ENCODE results near the gene RBM33. TPM values are rescaled to one million over a fixed set of nuclear protein-coding genes. Genes with fewer than 3 reads are reported as not detected.
"Not testable (repeated sequence)": the region's sequence is repeated elsewhere in the genome, so short reads cannot be mapped to it uniquely, and the experiment has no call there.

Gene RBM33
- total and polyA plus RNA-seq, 2 of the 13 experiments (the other 11 are each of a cell fraction or from before 2014, with no cell fraction given): 12.4 to 28.9 TPM

GRCh38 chr7:155816996-155817395 is 172.5 kb downstream of the RBM33 start:
- POLR2A ChIA-PET: no interaction called here
- no peak overlapping the region for H3K4me3 ChIP-seq (replicated peaks in 1 of 3; ENCODE audit: insufficient read depth in 1 of 3, low read depth in 2 of 3, low read length in 3 of 3)

GRCh38 chr7:155817515-155817914 is 173.1 kb downstream of the RBM33 start:
- H2AFZ ChIP-seq (ENCODE audit: low read length); H3K79me2 ChIP-seq (ENCODE audit: insufficient read depth, low read length); intact Hi-C loops (cut with micrococcal nuclease; ENCODE audit: unreplicated experiment); POLR2A ChIA-PET; H4K20me1 ChIP-seq (ENCODE audit: insufficient read depth, low read length); H3K4me3 ChIP-seq (replicated peaks in 1 of 3; ENCODE audit: insufficient read depth in 1 of 3, low read depth in 2 of 3, low read length in 3 of 3); DNase-seq (ENCODE audit: low spot score); H3K9ac ChIP-seq (ENCODE audit: insufficient read depth, low read depth, low read length); H3K4me2 ChIP-seq (ENCODE audit: low read depth, low read length); ATAC-seq; H3K9me3 ChIP-seq (ENCODE audit: low read length); H3K27ac ChIP-seq (ENCODE audit: extremely low read length, insufficient read depth, low read length); FAIRE-seq; H3K36me3 ChIP-seq (replicated peaks in 1 of 2; ENCODE audit: control insufficient read depth in 1 of 2, insufficient read depth in 2 of 2, low read length in 2 of 2); CTCF ChIA-PET (ENCODE audit: low intra/inter-chr PET ratio, low total read pairs); BruUV-seq (replicated peaks): not testable (repeated sequence)
- H3K27me3 ChIP-seq (ENCODE audit: control insufficient read depth in 1 of 2, insufficient read depth in 2 of 2, low read length in 2 of 2): peaks cover 6 to 76% of the 10 kb centered on the region in 2 experiments
- peaks cover 18% of the 10 kb centered on the region for H3K4me1 ChIP-seq (ENCODE audit: insufficient read depth, low read length)
- in situ Hi-C loops (cut with HindIII; ENCODE audit: extremely low pct_ligation_motif_present, low pct_unique_long_range_greater_than_20kb): loop anchor here (5.0 to 25.0 kb wide), 3 partner anchors 147 to 820 kb away; partner anchors contain the start of gene RNF32
- WGBS (ENCODE audit: low lambda C conversion rate): 80% methylated on average over 1 of the region's 4 CpGs

More at GRCh38 chr7:155816996-155817395, 172.5 kb downstream of the RBM33 start:
- TF ChIP-seq ZNF263 (CRISPR knock-in tag; IDR thresholded peaks at IDR 0.05) (no peak), ZFP41 (CRISPR knock-in tag; IDR thresholded peaks at IDR 0.05; ENCODE audit: borderline replicate concordance) (no peak), RARA (CRISPR knock-in tag; IDR thresholded peaks at IDR 0.05) (no peak), ZNF331 (CRISPR knock-in tag; IDR thresholded peaks at IDR 0.05) (no peak)
- Histone ChIP-seq H3K36me3 (replicated peaks in 1 of 2; ENCODE audit: control insufficient read depth in 1 of 2, insufficient read depth in 2 of 2, low read length in 2 of 2) (no peaks in the 10 kb centered on the region), H2AFZ (ENCODE audit: low read length) (no peak overlapping the region), H3K27ac (ENCODE audit: extremely low read length, insufficient read depth, low read length) (no peak overlapping the region), H3K79me2 (ENCODE audit: insufficient read depth, low read length) (no peaks in the 10 kb centered on the region), H3K9me3 (ENCODE audit: low read length) (no peaks in the 10 kb centered on the region), H3K4me2 (ENCODE audit: low read depth, low read length) (no peak overlapping the region), H3K9ac (ENCODE audit: insufficient read depth, low read depth, low read length) (no peak overlapping the region), H3K27me3 (ENCODE audit: control insufficient read depth in 1 of 2, insufficient read depth in 2 of 2, low read length in 2 of 2) (peaks cover 6 to 76% of the 10 kb centered on the region in 2 experiments), H4K20me1 (ENCODE audit: insufficient read depth, low read length) (peaks cover 5% of the 10 kb centered on the region; the same call in 1 of the 2 replicates), H3K4me1 (ENCODE audit: insufficient read depth, low read length) (peaks cover 23% of the 10 kb centered on the region)
- intact Hi-C loops (cut with micrococcal nuclease; ENCODE audit: unreplicated experiment) (no loop called here), in situ Hi-C loops (cut with HindIII; ENCODE audit: extremely low pct_ligation_motif_present, low pct_unique_long_range_greater_than_20kb) (loop anchor here (5.0 to 25.0 kb wide), 3 partner anchors 148 to 820 kb away; partner anchors contain the start of gene RNF32)
- no peak for ATAC-seq
- FAIRE-seq: no peak
- 80% methylated on average over 1 of the region's 16 CpGs for WGBS (ENCODE audit: low lambda C conversion rate)
- CTCF ChIA-PET (ENCODE audit: low intra/inter-chr PET ratio, low total read pairs): no interaction called here
- BruUV-seq (replicated peaks): no TSS peak
- no peak for DNase-seq (ENCODE audit: low spot score)
